Neural crest cell (in vitro differentiated cells): Measurements from ENCODE around the gene ARCN1. TPM values are rescaled to one million over a fixed set of nuclear protein-coding genes. Genes with fewer than 3 reads are reported as not detected.

Experiments
- DNase-seq: peaks from one replicate; pipeline ENCODE4 v3.0.0; 2021; ENCODE audit warnings: low read depth, mixed read lengths, low spot score
- H3K27ac Mint-ChIP-seq: one replicate; pipeline ENCODE4 v1.8.0; 2021; ENCODE audit warnings: mild to moderate bottlenecking, mixed read lengths; ENCODE audit not compliant: unreplicated experiment
- H3K27me3 Mint-ChIP-seq: 2 replicates; pipeline ENCODE4 v1.8.0; 2021; ENCODE audit warnings: low read depth, mild to moderate bottlenecking, mixed read lengths
- H3K36me3 Mint-ChIP-seq: 2 replicates; pipeline ENCODE4 v1.8.0; 2021; ENCODE audit warnings: low read depth, mild to moderate bottlenecking, mixed read lengths
- H3K4me1 Mint-ChIP-seq: 2 replicates; pipeline ENCODE4 v1.8.0; 2021; ENCODE audit warnings: mixed read lengths
- H3K4me3 Mint-ChIP-seq: one replicate; pipeline ENCODE4 v1.8.0; 2021; ENCODE audit warnings: mild to moderate bottlenecking, mixed read lengths
- H3K9me3 Mint-ChIP-seq: 2 replicates; pipeline ENCODE4 v1.8.0; 2021; ENCODE audit warnings: mixed read lengths
- CTCF ChIP-seq: fragments of 200-600 bp; sonication (generic); conservative IDR thresholded peaks from 2 replicates; pipeline ENCODE4 v1.5.0; 2021; ENCODE audit warnings: antibody characterized with exemption, mild to moderate bottlenecking
- microRNA-seq: library from miRNA; unstranded; fragments of <30 nt; microRNA quantifications from one replicate; pipeline ENCODE4, GENCODE V29; 2020
- total RNA-seq: library from RNA; stranded (reverse); gene quantifications from 2 replicates; pipeline ENCODE4 v1.2.1, GENCODE V29; 2021

Gene ARCN1
- total RNA-seq, 1 donor from 2014 or later = 122 TPM

GRCh38 chr11:118646393-118646792, 74.2 kb downstream of the ARCN1 start:
- Mint-ChIP-seq H3K4me1 (no peaks in the 10 kb centered on the region), H3K4me3 (no peak overlapping the region), H3K9me3 (no peaks in the 10 kb centered on the region), H3K27me3 (no peaks in the 10 kb centered on the region), H3K27ac (peak overlapping the region; percentile 21), H3K36me3 (peaks cover 15% of the 10 kb centered on the region)
- TF ChIP-seq CTCF = no peak
- no peak for DNase-seq

- TF ChIP-seq CTCF = no peak
Measured at GRCh38 chr11:118648291-118648690, 76.1 kb downstream of the ARCN1 start.

GRCh38 chr11:118649941-118650340, 77.7 kb downstream of the ARCN1 start:
- H3K36me3 Mint-ChIP-seq = peaks cover 18% of the 10 kb centered on the region
- no peak for DNase-seq

More at GRCh38 chr11:118648291-118648690, 76.1 kb downstream of the ARCN1 start:
- no peak for DNase-seq
- Mint-ChIP-seq H3K27ac (no peak overlapping the region), H3K4me3 (no peak overlapping the region), H3K9me3 (no peaks in the 10 kb centered on the region), H3K27me3 (no peaks in the 10 kb centered on the region), H3K4me1 (no peaks in the 10 kb centered on the region), H3K36me3 (peaks cover 17% of the 10 kb centered on the region)

GRCh38 chr11:118650366-118650765, 78.2 kb downstream of the ARCN1 start:
- H3K9me3 Mint-ChIP-seq = no peaks in the 10 kb centered on the region
- no peak for DNase-seq
- H3K4me1 Mint-ChIP-seq = no peaks in the 10 kb centered on the region
- TF ChIP-seq CTCF = no peak
- no peak overlapping the region for H3K4me3 Mint-ChIP-seq
- no peak overlapping the region for H3K27ac Mint-ChIP-seq
- H3K27me3 Mint-ChIP-seq = no peaks in the 10 kb centered on the region
- peaks cover 17% of the 10 kb centered on the region for H3K36me3 Mint-ChIP-seq

More at GRCh38 chr11:118649941-118650340, 77.7 kb downstream of the ARCN1 start:
- no peak overlapping the region for H3K4me3 Mint-ChIP-seq
- no peaks in the 10 kb centered on the region for H3K4me1 Mint-ChIP-seq
- no peaks in the 10 kb centered on the region for H3K9me3 Mint-ChIP-seq
- H3K27me3 Mint-ChIP-seq = no peaks in the 10 kb centered on the region
- TF ChIP-seq CTCF = no peak
- no peak overlapping the region for H3K27ac Mint-ChIP-seq

GRCh38 chr11:118651820-118652219, 79.6 kb downstream of the ARCN1 start:
- no peak overlapping the region for H3K27ac Mint-ChIP-seq

More at GRCh38 chr11:118651820-118652219, 79.6 kb downstream of the ARCN1 start:
- Mint-ChIP-seq H3K4me1 (peaks cover 7% of the 10 kb centered on the region), H3K27me3 (no peaks in the 10 kb centered on the region), H3K36me3 (peaks cover 12% of the 10 kb centered on the region), H3K4me3 (no peak overlapping the region), H3K9me3 (no peaks in the 10 kb centered on the region)
- TF ChIP-seq CTCF = no peak
- DNase-seq = no peak

Small RNA genes lying within 50 kb of the gene (microRNA-seq; reads per million reads assigned to microRNA genes)
- 3.0 reads per million for gene MIR6716

Other genes starting within 250 kb of the ARCN1 start
- not detected in 2 replicates for gene CD3D, start 229.7 kb upstream of the ARCN1 start, total RNA-seq
- gene CD3G, start 228.1 kb upstream of the ARCN1 start, total RNA-seq = not detected in 2 replicates
- gene UBE4A, start 212.8 kb upstream of the ARCN1 start, total RNA-seq = 35.1 and 35.9 TPM in 2 replicates
- gene ATP5MG, start 170.8 kb upstream of the ARCN1 start, total RNA-seq = 227 and 233 TPM in 2 replicates
- gene KMT2A, start 135.9 kb upstream of the ARCN1 start, total RNA-seq = 78.8 and 86.3 TPM in 2 replicates
- gene TTC36, start 44.9 kb upstream of the ARCN1 start, total RNA-seq = 1.1 and 1.2 TPM in 2 replicates
- 27.6 and 28.6 TPM in 2 replicates for gene TMEM25, start 41.2 kb upstream of the ARCN1 start, total RNA-seq
- gene IFT46, start 6.5 kb upstream of the ARCN1 start, total RNA-seq = 24.2 and 24.4 TPM in 2 replicates
- 108 and 120 TPM in 2 replicates for gene PHLDB1, start 35.2 kb downstream of the ARCN1 start, total RNA-seq
- gene TREH, start 107.2 kb downstream of the ARCN1 start, total RNA-seq = not detected in 2 replicates
- gene DDX6, start 218.8 kb downstream of the ARCN1 start, total RNA-seq = 218 and 222 TPM in 2 replicates